IPS DF 6.9 (cell line): ENCODE measurements around the gene FKTN.

Experiments
- DNase-seq: peaks from one replicate; pipeline ENCODE4 v3.0.0-alpha.2; 2013; ENCODE audit warnings: low read depth, low spot score
- H3K27ac ChIP-seq: one replicate; pipeline ENCODE4 v1.5.1; 2013; ENCODE audit warnings: low read length, control low read depth
- H3K27me3 ChIP-seq: 2 replicates; pipeline ENCODE4 v1.6.1; 2013; ENCODE audit warnings: mild to moderate bottlenecking, low read length; ENCODE audit not compliant: control insufficient read depth, insufficient read depth
- H3K36me3 ChIP-seq: 2 replicates; pipeline ENCODE4 v1.6.1; 2013; ENCODE audit warnings: low read length; ENCODE audit not compliant: control insufficient read depth, insufficient read depth
- H3K4me1 ChIP-seq: 2 replicates; pipeline ENCODE4 v1.6.1; 2013; ENCODE audit warnings: low read length; ENCODE audit not compliant: control insufficient read depth, insufficient read depth
- H3K4me3 ChIP-seq: 2 replicates; pipeline ENCODE4 v1.5.1; 2013; ENCODE audit warnings: mild to moderate bottlenecking, low read length
- H3K9me3 ChIP-seq: 2 replicates; pipeline ENCODE4 v1.6.1; 2013; ENCODE audit warnings: low read length, inconsistent platforms; ENCODE audit not compliant: control insufficient read depth, insufficient read depth
- WGBS: extraction: QIAGEN DNeasy Blood & Tissue Kit; methylation state at CpG from one replicate; pipeline ENCODE4 v1.1.7; 2013; ENCODE audit warnings: mixed read lengths, missing lambda C conversion rate; ENCODE audit not compliant: insufficient read length, insufficient coverage; 5-methylcytosine and 5-hydroxymethylcytosine counted together

The FKTN gene

GRCh38 chr9:105656131-105656921 is 98.4 kb downstream of the FKTN start:
- no peak overlapping the region for H3K27ac ChIP-seq
- peaks cover 19% of the 10 kb centered on the region; the same call in 1 of the 2 replicates for H3K27me3 ChIP-seq
- WGBS, result no CpG with 5 or more reads among the region's 75 CpGs
- no peaks in the 10 kb centered on the region for H3K9me3 ChIP-seq
- H3K4me1 ChIP-seq, result peaks cover 3% of the 10 kb centered on the region; the same call in 1 of the 2 replicates
- peak overlapping the region; percentile 43; the same call in 1 of the 2 replicates for H3K4me3 ChIP-seq
- no peak for DNase-seq
- H3K36me3 ChIP-seq, result no peaks in the 10 kb centered on the region

DNA sequence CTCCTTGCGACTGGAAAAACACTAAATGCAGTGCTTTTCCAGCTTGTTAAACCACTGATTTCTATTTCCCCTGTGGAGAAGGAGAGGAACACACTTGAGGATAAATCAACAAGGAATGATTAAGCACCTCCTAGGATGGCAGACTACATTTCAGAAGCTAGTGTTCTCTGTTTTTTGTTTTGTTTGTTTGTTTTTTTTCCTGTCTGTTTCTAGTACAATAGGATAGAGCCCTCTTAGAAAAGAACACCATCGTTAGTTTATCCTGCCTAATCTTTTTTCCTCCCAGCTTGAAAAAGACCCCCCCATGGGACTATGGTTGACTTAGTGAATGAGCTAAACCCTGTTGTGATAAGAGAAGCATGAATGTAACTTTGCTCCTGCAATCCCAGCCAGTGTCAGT is 100.4 kb downstream of the FKTN start:
- no peaks in the 10 kb centered on the region for H3K9me3 ChIP-seq
- H3K27ac ChIP-seq, result no peak overlapping the region
- H3K4me1 ChIP-seq, result no peaks in the 10 kb centered on the region
- no CpG with 5 or more reads among the region's 2 CpGs for WGBS
- H3K36me3 ChIP-seq, result no peaks in the 10 kb centered on the region
- peaks cover 19% of the 10 kb centered on the region; the same call in 1 of the 2 replicates for H3K27me3 ChIP-seq
- no peak for DNase-seq
- no peak overlapping the region for H3K4me3 ChIP-seq

DNA sequence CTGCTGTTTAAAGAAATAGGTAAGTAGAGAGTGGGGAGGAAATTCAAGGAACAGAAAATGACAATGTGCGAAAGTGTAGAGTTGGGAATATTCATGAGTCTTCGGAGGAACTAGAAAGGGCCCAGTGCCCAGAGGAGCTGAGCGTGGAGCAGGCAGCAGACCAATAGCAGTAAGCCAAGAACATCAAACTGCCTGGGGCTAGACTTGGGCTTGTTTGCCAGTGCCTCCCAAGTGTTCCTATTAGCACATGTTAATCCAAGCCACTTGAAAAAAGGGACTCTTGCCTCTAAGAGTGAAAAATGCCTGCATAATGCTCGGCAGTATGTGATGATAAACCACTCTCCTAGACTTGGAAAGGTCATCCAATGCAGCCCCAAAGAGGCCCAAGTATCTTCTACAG is 103.1 kb downstream of the FKTN start:
- no peak for DNase-seq
- no peak overlapping the region for H3K27ac ChIP-seq
- WGBS, result 100% methylated on average over 1 of the region's 4 CpGs

DNA sequence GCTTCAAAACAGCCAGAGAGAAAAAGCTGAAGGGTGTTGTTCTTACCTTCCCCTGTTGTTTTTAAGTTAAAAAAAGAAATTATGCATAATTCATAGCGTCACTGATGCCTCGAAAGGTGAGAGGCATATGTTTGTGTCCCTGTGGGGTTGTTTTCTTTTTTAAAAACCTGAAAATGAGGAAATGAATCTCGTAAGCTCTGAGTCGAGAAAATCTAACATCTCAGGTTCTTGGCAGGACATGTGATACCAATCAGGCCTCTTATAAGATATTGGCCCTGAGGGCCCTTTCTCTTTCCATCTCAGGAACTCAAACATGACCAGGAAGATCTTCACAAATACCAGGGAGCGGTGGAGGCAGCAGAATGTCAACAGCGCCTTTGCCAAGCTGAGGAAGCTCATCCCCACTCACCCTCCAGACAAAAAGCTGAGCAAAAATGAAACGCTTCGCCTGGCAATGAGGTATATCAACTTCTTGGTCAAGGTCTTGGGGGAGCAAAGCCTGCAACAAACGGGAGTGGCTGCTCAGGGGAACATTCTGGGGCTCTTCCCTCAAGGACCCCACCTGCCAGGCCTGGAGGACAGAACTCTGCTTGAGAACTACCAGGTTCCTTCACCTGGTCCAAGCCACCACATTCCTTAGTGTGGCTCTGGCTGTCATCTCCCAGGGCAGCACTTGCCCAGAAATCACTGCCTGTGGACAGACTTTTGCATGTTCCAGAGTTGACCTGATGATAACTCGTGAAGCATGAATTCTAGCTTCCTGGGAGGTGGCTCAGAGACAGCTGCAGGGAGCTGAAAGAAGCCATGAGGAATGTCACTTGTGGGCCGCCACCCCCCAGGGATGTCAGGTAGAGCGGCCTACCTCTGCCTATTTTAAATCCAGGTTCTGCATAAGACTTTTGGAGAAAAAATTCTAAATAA is 104.5 kb downstream of the FKTN start, which contains the start of gene TAL2:
TAL2 (plus strand) TSS at position 274 of the 921 bp plus-strand sequence; CDS start at position 314, 40 bp downstream.
- Histone ChIP-seq H3K9me3 (no peaks in the 10 kb centered on the region), H3K36me3 (no peaks in the 10 kb centered on the region), H3K4me3 (no peak within 1 kb of the TSS), H3K27me3 (peaks cover under 1% of the 10 kb centered on the region; the same call in 1 of the 2 replicates), H3K4me1 (no peaks in the 10 kb centered on the region), H3K27ac (no peak within 1 kb of the TSS)
- WGBS, result no CpG with 5 or more reads among the region's 12 CpGs
- no peak for DNase-seq

More for the DNA sequence above, 103.1 kb downstream of the FKTN start:
- H3K27me3 ChIP-seq, result peaks cover 13% of the 10 kb centered on the region; the same call in 1 of the 2 replicates
- H3K4me3 ChIP-seq, result no peak overlapping the region
- no peaks in the 10 kb centered on the region for H3K36me3 ChIP-seq
- H3K4me1 ChIP-seq, result no peaks in the 10 kb centered on the region
- H3K9me3 ChIP-seq, result no peaks in the 10 kb centered on the region

- Histone ChIP-seq H3K9me3 (no peaks in the 10 kb centered on the region), H3K4me3 (no peak overlapping the region), H3K36me3 (no peaks in the 10 kb centered on the region), H3K4me1 (no peaks in the 10 kb centered on the region), H3K27me3 (no peaks in the 10 kb centered on the region), H3K27ac (no peak overlapping the region)
- no CpG with 5 or more reads among the region's 5 CpGs for WGBS
- DNase-seq, result no peak
These were observed 106.0 kb downstream of the FKTN start for GRCh38 chr9:105663914-105664313.

DNA sequence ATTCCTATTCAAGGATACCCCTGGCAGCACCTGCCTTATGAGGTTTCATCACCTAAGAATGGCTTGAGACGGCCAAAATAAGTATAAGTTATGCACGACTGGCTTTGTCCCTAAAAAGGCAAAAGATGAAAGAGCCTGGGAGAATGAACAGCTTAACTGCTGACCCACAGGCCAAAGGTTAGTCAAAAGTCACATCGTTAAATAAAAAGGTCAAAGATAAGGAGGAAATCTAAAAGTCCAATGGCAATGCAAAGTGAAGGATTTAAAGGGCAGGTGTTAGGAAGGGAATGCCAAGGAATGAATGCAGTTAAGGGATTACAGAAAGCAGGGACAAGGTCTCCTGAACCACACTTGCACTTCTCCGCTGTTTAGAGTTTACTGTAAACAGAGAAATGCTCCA is 109.9 kb downstream of the FKTN start:
- DNase-seq, result no peak
- no CpG with 5 or more reads among the region's 4 CpGs for WGBS
- H3K4me1 ChIP-seq, result no peaks in the 10 kb centered on the region
- H3K27ac ChIP-seq, result no peak overlapping the region
- H3K27me3 ChIP-seq, result no peaks in the 10 kb centered on the region
- H3K4me3 ChIP-seq, result no peak overlapping the region
- H3K36me3 ChIP-seq, result no peaks in the 10 kb centered on the region
- H3K9me3 ChIP-seq, result no peaks in the 10 kb centered on the region

GRCh38 chr9:105670315-105670714 is 112.4 kb downstream of the FKTN start:
- DNase-seq, result no peak
- H3K27me3 ChIP-seq, result no peaks in the 10 kb centered on the region
- H3K27ac ChIP-seq, result no peak overlapping the region
- no CpG with 5 or more reads among the region's 3 CpGs for WGBS
- no peak overlapping the region for H3K4me3 ChIP-seq
- no peaks in the 10 kb centered on the region for H3K9me3 ChIP-seq
- no peaks in the 10 kb centered on the region for H3K36me3 ChIP-seq
- peaks cover 3% of the 10 kb centered on the region for H3K4me1 ChIP-seq

DNA sequence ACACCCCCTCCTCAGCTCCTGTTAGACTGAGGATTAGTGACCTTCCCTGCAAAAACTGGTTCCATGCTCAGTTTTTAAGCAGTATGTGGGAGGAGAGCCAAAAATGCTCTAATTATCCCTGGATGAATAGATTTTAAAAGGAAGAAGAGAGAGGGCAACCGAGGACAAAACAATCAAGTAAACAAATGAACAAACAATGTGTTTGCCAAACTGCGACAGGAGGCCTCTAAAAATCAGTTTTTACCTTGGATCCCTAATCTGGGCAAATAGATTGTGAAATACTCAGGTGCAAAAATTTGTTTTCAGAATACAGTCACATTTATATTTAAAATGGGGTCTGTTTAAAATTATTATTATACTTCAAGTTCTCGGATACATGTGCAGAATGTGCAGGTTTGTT is 112.8 kb downstream of the FKTN start:
- H3K4me1 ChIP-seq, result peaks cover 3% of the 10 kb centered on the region
- H3K36me3 ChIP-seq, result no peaks in the 10 kb centered on the region
- no peak overlapping the region for H3K27ac ChIP-seq
- no peak for DNase-seq
- H3K27me3 ChIP-seq, result no peaks in the 10 kb centered on the region
- no CpG with 5 or more reads among the region's 3 CpGs for WGBS
- no peak overlapping the region for H3K4me3 ChIP-seq
- H3K9me3 ChIP-seq, result no peaks in the 10 kb centered on the region

DNA sequence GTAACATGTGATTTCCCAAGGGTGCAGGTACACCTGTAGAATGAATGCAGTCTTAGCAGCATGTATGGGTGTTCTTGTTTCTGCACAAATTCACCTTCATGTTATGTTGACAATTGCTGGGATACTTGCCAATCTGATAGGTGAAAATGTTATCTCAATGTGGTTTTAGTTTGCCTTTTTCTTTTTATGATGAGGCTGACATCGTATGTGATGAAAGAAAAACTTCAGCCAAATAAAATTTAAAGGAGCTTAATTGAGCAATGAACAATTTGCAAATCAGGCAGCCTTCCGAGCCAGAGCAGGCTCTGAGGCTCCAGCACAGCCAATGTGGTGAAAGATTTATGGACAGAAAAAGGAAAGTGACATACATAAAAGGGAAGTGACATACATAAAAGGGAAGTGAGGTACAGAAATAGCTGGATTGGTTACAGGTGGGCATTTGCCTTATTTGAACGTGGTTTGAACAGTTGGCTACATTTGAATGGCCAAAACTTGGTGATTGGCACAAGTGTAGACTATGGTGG is 114.8 kb downstream of the FKTN start:
- WGBS, result no CpG with 5 or more reads among the region's 3 CpGs
- Histone ChIP-seq H3K4me3 (no peak overlapping the region), H3K27ac (no peak overlapping the region), H3K36me3 (no peaks in the 10 kb centered on the region), H3K4me1 (peaks cover 3% of the 10 kb centered on the region), H3K27me3 (no peaks in the 10 kb centered on the region), H3K9me3 (no peaks in the 10 kb centered on the region)
- DNase-seq, result no peak

- Histone ChIP-seq H3K27ac (no peak overlapping the region), H3K9me3 (no peaks in the 10 kb centered on the region), H3K4me3 (no peak overlapping the region), H3K27me3 (no peaks in the 10 kb centered on the region), H3K36me3 (no peaks in the 10 kb centered on the region), H3K4me1 (peaks cover 3% of the 10 kb centered on the region)
- no peak for DNase-seq
- WGBS, result no CpG with 5 or more reads among the region's 3 CpGs
These were observed 116.0 kb downstream of the FKTN start for GRCh38 chr9:105673850-105674387.
